NCI-H128 (cell line): ENCODE results near the gene URGCP.
"Not testable (repeated sequence)": the region's sequence is repeated elsewhere in the genome, so short reads cannot be mapped to it uniquely, and the experiment has no call there.

Experiments used
- DNase-seq: peaks from one replicate; lab custom pipeline; 2025; ENCODE audit not compliant: unreplicated experiment; lab: John Stamatoyannopoulos, UW

The URGCP gene

GRCh38 chr7:43843296-43843695 lies 63.1 kb downstream of the URGCP start:
- no peak for DNase-seq

DNA sequence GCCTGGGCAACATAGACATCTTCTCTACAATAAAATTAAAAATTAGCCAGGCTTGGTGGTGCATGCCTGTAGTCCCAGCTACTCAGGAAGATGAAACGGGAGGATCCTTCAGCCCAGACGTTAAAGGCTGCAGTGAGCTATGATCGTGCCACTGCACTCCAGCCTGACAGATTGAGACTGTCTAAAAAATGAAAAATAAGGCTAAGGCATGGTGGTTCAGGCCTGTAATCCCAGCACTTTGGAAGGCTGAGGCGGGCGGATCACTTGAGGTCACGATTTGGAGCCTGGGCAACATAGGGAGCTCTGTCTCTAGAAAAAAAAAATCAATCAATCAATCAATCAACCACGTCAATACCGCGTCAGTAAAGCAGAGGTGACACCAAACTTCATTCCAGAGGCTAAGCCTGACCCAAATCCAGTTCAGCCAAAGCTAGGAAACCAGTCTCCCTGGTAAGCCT lies 68.2 kb downstream of the URGCP start:
- DNase-seq = no peak

GRCh38 chr7:43834463-43835251 lies 71.7 kb downstream of the URGCP start:
- DNase-seq = no peak

DNA sequence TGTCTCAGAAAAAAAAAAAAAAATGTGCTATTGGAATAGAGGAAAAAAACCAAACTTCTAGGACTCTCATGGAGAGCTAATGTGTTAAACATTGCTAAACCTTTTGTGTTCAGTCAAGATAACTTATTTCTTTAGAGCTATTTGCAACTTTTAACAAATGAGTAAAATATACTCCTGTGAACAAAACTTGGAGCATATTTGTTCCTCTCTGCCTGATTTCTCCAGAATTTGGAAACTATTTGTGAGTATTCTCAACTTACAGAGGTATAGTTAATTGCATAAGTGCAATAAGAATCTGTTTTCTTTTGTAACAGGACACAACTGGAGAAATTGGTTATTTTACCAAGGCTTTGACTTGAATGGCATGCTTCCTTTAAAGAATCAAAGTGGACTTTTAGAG lies 75.5 kb downstream of the URGCP start:
- not testable (repeated sequence) for DNase-seq
